ENCODE measurements around the gene TRIM26.
A peak's percentile ranks its signal among the peaks of the same experiment; 100 is the strongest.

Gene TRIM26

GRCh38 chr6:30152016-30152673 lies 61.1 kb downstream of the TRIM26 start:
- no CpG with 5 or more reads among the region's 4 CpGs for WGBS (ENCODE audit: extremely low coverage, insufficient coverage, insufficient read length)
- no peaks in the 10 kb centered on the region for H3K79me2 ChIP-seq (ENCODE audit: control insufficient read depth, insufficient read depth, low read length, poor library complexity)

GRCh38 chr6:30151580-30151979 lies 61.6 kb downstream of the TRIM26 start:
- H3K27me3 ChIP-seq (ENCODE audit: insufficient read depth, low read length), result no peaks in the 10 kb centered on the region
- H3K4me1 ChIP-seq (ENCODE audit: control insufficient read depth in 1 of 2, insufficient read depth in 2 of 2, low read length in 2 of 2), result no peaks in the 10 kb centered on the region
- H4K8ac ChIP-seq (ENCODE audit: low read depth, low read length), result no peak overlapping the region
- H2AFZ ChIP-seq (ENCODE audit: insufficient read depth, low read length, poor library complexity), result no peak overlapping the region
- no peaks in the 10 kb centered on the region for H3K79me2 ChIP-seq (ENCODE audit: control insufficient read depth, insufficient read depth, low read length, poor library complexity)
- H3K9me3 ChIP-seq (ENCODE audit: insufficient read depth, low read depth, low read length), result no peaks in the 10 kb centered on the region
- H3K4ac ChIP-seq (ENCODE audit: low read depth, low read length), result no peak overlapping the region
- H3K14ac ChIP-seq (ENCODE audit: low read length), result no peak overlapping the region
- no peak overlapping the region for H4K12ac ChIP-seq (ENCODE audit: low read depth, low read length)
- no peak overlapping the region for H3K27ac ChIP-seq (ENCODE audit: low read depth, low read length)
- H2BK5ac ChIP-seq (ENCODE audit: low read depth, low read length, poor library complexity), result no peak overlapping the region
- no peak overlapping the region for H3K4me3 ChIP-seq (ENCODE audit: low read depth, low read length)
- H3K79me1 ChIP-seq (ENCODE audit: low read length), result no peaks in the 10 kb centered on the region
- no peaks in the 10 kb centered on the region for H3K36me3 ChIP-seq (ENCODE audit: control insufficient read depth in 1 of 2, insufficient read depth in 2 of 2, low read length in 2 of 2)
- H2AK5ac ChIP-seq (ENCODE audit: low read length), result no peak overlapping the region
- no peak for DNase-seq
- H3K18ac ChIP-seq (ENCODE audit: low read length), result no peak overlapping the region
- H3K23ac ChIP-seq (ENCODE audit: low read length), result no peak overlapping the region
- H2BK120ac ChIP-seq (ENCODE audit: insufficient read depth, low read length, poor library complexity), result no peak overlapping the region
- no peak overlapping the region for H3K9ac ChIP-seq (ENCODE audit: low read length)
- no CpG with 5 or more reads among the region's 3 CpGs for WGBS (ENCODE audit: extremely low coverage, insufficient coverage, insufficient read length)
- H4K91ac ChIP-seq (ENCODE audit: low read depth, low read length), result no peak overlapping the region
- no peak overlapping the region for H3K4me2 ChIP-seq (ENCODE audit: low read length)
- H2BK12ac ChIP-seq (ENCODE audit: low read length), result no peak overlapping the region

More at GRCh38 chr6:30152016-30152673, 61.1 kb downstream of the TRIM26 start:
- Histone ChIP-seq H3K27me3 (ENCODE audit: insufficient read depth, low read length) (no peaks in the 10 kb centered on the region), H4K8ac (ENCODE audit: low read depth, low read length) (no peak overlapping the region), H2BK5ac (ENCODE audit: low read depth, low read length, poor library complexity) (no peak overlapping the region), H3K23ac (ENCODE audit: low read length) (no peak overlapping the region), H3K18ac (ENCODE audit: low read length) (no peak overlapping the region), H2AK5ac (ENCODE audit: low read length) (no peak overlapping the region), H3K36me3 (ENCODE audit: control insufficient read depth in 1 of 2, insufficient read depth in 2 of 2, low read length in 2 of 2) (no peaks in the 10 kb centered on the region), H4K91ac (ENCODE audit: low read depth, low read length) (no peak overlapping the region), H3K4me1 (ENCODE audit: control insufficient read depth in 1 of 2, insufficient read depth in 2 of 2, low read length in 2 of 2) (no peaks in the 10 kb centered on the region), H2AFZ (ENCODE audit: insufficient read depth, low read length, poor library complexity) (no peak overlapping the region), H3K4me3 (ENCODE audit: low read depth, low read length) (no peak overlapping the region), H2BK120ac (ENCODE audit: insufficient read depth, low read length, poor library complexity) (no peak overlapping the region), H3K9me3 (ENCODE audit: insufficient read depth, low read depth, low read length) (no peaks in the 10 kb centered on the region), H3K14ac (ENCODE audit: low read length) (no peak overlapping the region), H3K9ac (ENCODE audit: low read length) (no peak overlapping the region), H3K27ac (ENCODE audit: low read depth, low read length) (no peak overlapping the region), H3K4me2 (ENCODE audit: low read length) (no peak overlapping the region), H3K4ac (ENCODE audit: low read depth, low read length) (no peak overlapping the region), H4K12ac (ENCODE audit: low read depth, low read length) (no peak overlapping the region), H2BK12ac (ENCODE audit: low read length) (no peak overlapping the region), H3K79me1 (ENCODE audit: low read length) (no peaks in the 10 kb centered on the region)
- DNase-seq, result no peak

- Histone ChIP-seq H3K79me1 (ENCODE audit: low read length) (no peaks in the 10 kb centered on the region), H3K23ac (ENCODE audit: low read length) (no peak overlapping the region), H2AFZ (ENCODE audit: insufficient read depth, low read length, poor library complexity) (no peak overlapping the region), H2BK5ac (ENCODE audit: low read depth, low read length, poor library complexity) (no peak overlapping the region), H3K4me2 (ENCODE audit: low read length) (no peak overlapping the region), H4K8ac (ENCODE audit: low read depth, low read length) (no peak overlapping the region), H2AK5ac (ENCODE audit: low read length) (no peak overlapping the region), H3K79me2 (ENCODE audit: control insufficient read depth, insufficient read depth, low read length, poor library complexity) (no peaks in the 10 kb centered on the region), H2BK120ac (ENCODE audit: insufficient read depth, low read length, poor library complexity) (no peak overlapping the region), H3K4ac (ENCODE audit: low read depth, low read length) (no peak overlapping the region), H3K4me1 (ENCODE audit: control insufficient read depth in 1 of 2, insufficient read depth in 2 of 2, low read length in 2 of 2) (no peaks in the 10 kb centered on the region), H4K91ac (ENCODE audit: low read depth, low read length) (no peak overlapping the region), H3K14ac (ENCODE audit: low read length) (no peak overlapping the region), H3K18ac (ENCODE audit: low read length) (no peak overlapping the region), H3K36me3 (ENCODE audit: control insufficient read depth in 1 of 2, insufficient read depth in 2 of 2, low read length in 2 of 2) (no peaks in the 10 kb centered on the region), H3K27me3 (ENCODE audit: insufficient read depth, low read length) (no peaks in the 10 kb centered on the region), H3K9ac (ENCODE audit: low read length) (no peak overlapping the region), H2BK12ac (ENCODE audit: low read length) (no peak overlapping the region), H3K9me3 (ENCODE audit: insufficient read depth, low read depth, low read length) (no peaks in the 10 kb centered on the region), H4K12ac (ENCODE audit: low read depth, low read length) (no peak overlapping the region), H3K27ac (ENCODE audit: low read depth, low read length) (no peak overlapping the region), H3K4me3 (ENCODE audit: low read depth, low read length) (no peak overlapping the region)
- no CpG with 5 or more reads among the region's 10 CpGs for WGBS (ENCODE audit: extremely low coverage, insufficient coverage, insufficient read length)
- DNase-seq, result no peak
Measured at GRCh38 chr6:30150671-30151395, 62.4 kb downstream of the TRIM26 start.

GRCh38 chr6:30149858-30150550 lies 63.2 kb downstream of the TRIM26 start:
- WGBS (ENCODE audit: extremely low coverage, insufficient coverage, insufficient read length), result no CpG with 5 or more reads among the region's 7 CpGs
- H3K4me1 ChIP-seq (ENCODE audit: control insufficient read depth in 1 of 2, insufficient read depth in 2 of 2, low read length in 2 of 2), result no peaks in the 10 kb centered on the region

More at GRCh38 chr6:30149858-30150550, 63.2 kb downstream of the TRIM26 start:
- Histone ChIP-seq H3K14ac (ENCODE audit: low read length) (no peak overlapping the region), H3K9me3 (ENCODE audit: insufficient read depth, low read depth, low read length) (no peaks in the 10 kb centered on the region), H3K27me3 (ENCODE audit: insufficient read depth, low read length) (no peaks in the 10 kb centered on the region), H3K4me3 (ENCODE audit: low read depth, low read length) (no peak overlapping the region), H3K18ac (ENCODE audit: low read length) (no peak overlapping the region), H2AFZ (ENCODE audit: insufficient read depth, low read length, poor library complexity) (no peak overlapping the region), H2BK12ac (ENCODE audit: low read length) (no peak overlapping the region), H3K79me1 (ENCODE audit: low read length) (no peaks in the 10 kb centered on the region), H3K36me3 (ENCODE audit: control insufficient read depth in 1 of 2, insufficient read depth in 2 of 2, low read length in 2 of 2) (no peaks in the 10 kb centered on the region), H2BK5ac (ENCODE audit: low read depth, low read length, poor library complexity) (no peak overlapping the region), H3K27ac (ENCODE audit: low read depth, low read length) (no peak overlapping the region), H2AK5ac (ENCODE audit: low read length) (no peak overlapping the region), H2BK120ac (ENCODE audit: insufficient read depth, low read length, poor library complexity) (no peak overlapping the region), H3K4ac (ENCODE audit: low read depth, low read length) (no peak overlapping the region), H3K4me2 (ENCODE audit: low read length) (no peak overlapping the region), H3K9ac (ENCODE audit: low read length) (no peak overlapping the region), H3K23ac (ENCODE audit: low read length) (no peak overlapping the region), H4K12ac (ENCODE audit: low read depth, low read length) (no peak overlapping the region), H4K8ac (ENCODE audit: low read depth, low read length) (no peak overlapping the region), H4K91ac (ENCODE audit: low read depth, low read length) (no peak overlapping the region), H3K79me2 (ENCODE audit: control insufficient read depth, insufficient read depth, low read length, poor library complexity) (no peaks in the 10 kb centered on the region)
- peak; percentile 15 to 37 for DNase-seq
